GM21529 (cell line): Measurements from ENCODE around the gene PIGA.
A peak's percentile ranks its signal among the peaks of the same experiment; 100 is the strongest.
"Not testable (repeated sequence)": the region's sequence is repeated elsewhere in the genome, so short reads cannot be mapped to it uniquely, and the experiment has no call there.

Experiments
- ATAC-seq: cut with Tn5 transposase; IDR thresholded peaks from one replicate; pipeline ENCODE4 v1.9.1; 2021; ENCODE audit not compliant: unreplicated experiment

PIGA gene

GRCh38 chrX:15321447-15321846, 13.9 kb downstream of the PIGA start:
- no peak for ATAC-seq

- no peak for ATAC-seq
These were observed 15.0 kb downstream of the PIGA start for GRCh38 chrX:15320297-15320696.

- ATAC-seq, result no peak
These were observed 16.2 kb downstream of the PIGA start for GRCh38 chrX:15319075-15319474.

- no peak for ATAC-seq
These were observed 19.8 kb downstream of the PIGA start, which contains the start of gene ASB11 for GRCh38 chrX:15315509-15315908. TSS of gene ASB11 (minus strand) at chrX:15315640. CDS start at chrX:15315605, 35 bp downstream.

- no peak for ATAC-seq
These were observed 20.9 kb downstream of the PIGA start for GRCh38 chrX:15314472-15314871.

GRCh38 chrX:15311119-15311518, 24.2 kb downstream of the PIGA start:
- ATAC-seq, result no peak

- ATAC-seq, result no peak
These were observed 25.2 kb downstream of the PIGA start for GRCh38 chrX:15310117-15310516.

- not testable (repeated sequence) for ATAC-seq
These were observed 29.4 kb downstream of the PIGA start for GRCh38 chrX:15305899-15306298.

GRCh38 chrX:15301924-15302323, 33.4 kb downstream of the PIGA start:
- peak; percentile 53 for ATAC-seq

- no peak for ATAC-seq
These were observed 35.1 kb downstream of the PIGA start for GRCh38 chrX:15299941-15300851.

GRCh38 chrX:15298780-15299179, 36.5 kb downstream of the PIGA start:
- ATAC-seq, result no peak

- no peak for ATAC-seq
These were observed 37.1 kb downstream of the PIGA start for GRCh38 chrX:15298201-15298600.

- ATAC-seq, result no peak
These were observed 41.9 kb downstream of the PIGA start for GRCh38 chrX:15293451-15293850.

- ATAC-seq, result no peak
These were observed 42.5 kb downstream of the PIGA start for GRCh38 chrX:15292861-15293260.

- no peak for ATAC-seq
These were observed 57.7 kb downstream of the PIGA start for GRCh38 chrX:15277604-15278003.

- no peak for ATAC-seq
These were observed 60.4 kb downstream of the PIGA start for GRCh38 chrX:15274946-15275345.

- not testable (repeated sequence) for ATAC-seq
These were observed 62.0 kb downstream of the PIGA start for GRCh38 chrX:15273275-15273674.

GRCh38 chrX:15271757-15272156, 63.6 kb downstream of the PIGA start:
- no peak for ATAC-seq

GRCh38 chrX:15269618-15270521, 65.5 kb downstream of the PIGA start, which contains the start of gene ASB9:
TSS of gene ASB9 (minus strand) at chrX:15270083. CDS start at chrX:15269874, 209 bp downstream.
- ATAC-seq, result no peak
